Measurements from ENCODE around the gene THOC5.

- no peak for TF ChIP-seq POLR2A (IDR thresholded peaks at IDR 0.05)
- TF ChIP-seq, protein P1, sequence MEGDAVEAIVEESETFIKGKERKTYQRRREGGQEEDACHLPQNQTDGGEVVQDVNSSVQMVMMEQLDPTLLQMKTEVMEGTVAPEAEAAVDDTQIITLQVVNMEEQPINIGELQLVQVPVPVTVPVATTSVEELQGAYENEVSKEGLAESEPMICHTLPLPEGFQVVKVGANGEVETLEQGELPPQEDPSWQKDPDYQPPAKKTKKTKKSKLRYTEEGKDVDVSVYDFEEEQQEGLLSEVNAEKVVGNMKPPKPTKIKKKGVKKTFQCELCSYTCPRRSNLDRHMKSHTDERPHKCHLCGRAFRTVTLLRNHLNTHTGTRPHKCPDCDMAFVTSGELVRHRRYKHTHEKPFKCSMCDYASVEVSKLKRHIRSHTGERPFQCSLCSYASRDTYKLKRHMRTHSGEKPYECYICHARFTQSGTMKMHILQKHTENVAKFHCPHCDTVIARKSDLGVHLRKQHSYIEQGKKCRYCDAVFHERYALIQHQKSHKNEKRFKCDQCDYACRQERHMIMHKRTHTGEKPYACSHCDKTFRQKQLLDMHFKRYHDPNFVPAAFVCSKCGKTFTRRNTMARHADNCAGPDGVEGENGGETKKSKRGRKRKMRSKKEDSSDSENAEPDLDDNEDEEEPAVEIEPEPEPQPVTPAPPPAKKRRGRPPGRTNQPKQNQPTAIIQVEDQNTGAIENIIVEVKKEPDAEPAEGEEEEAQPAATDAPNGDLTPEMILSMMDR (IDR thresholded peaks at IDR 0.05), result no peak
Observed at GRCh38 chr22:29523761-29524160, 29.8 kb downstream of the THOC5 start.
